Measurements from ENCODE around the gene NUDT3.

The NUDT3 gene

GRCh38 chr6:34438705-34439104 lies 46.2 kb upstream of the NUDT3 start:
- Histone ChIP-seq H3K27ac (ENCODE audit: low read length) (no peak overlapping the region), H3K4me1 (ENCODE audit: low read length) (no peaks in the 10 kb centered on the region), H3K79me2 (ENCODE audit: low read length) (no peaks in the 10 kb centered on the region), H3K36me3 (replicated peaks; ENCODE audit: insufficient read depth, low read length) (no peaks in the 10 kb centered on the region), H3K9me3 (replicated peaks; ENCODE audit: insufficient read depth, low read length) (no peaks in the 10 kb centered on the region), H4K20me1 (ENCODE audit: insufficient read depth, low read length) (no peaks in the 10 kb centered on the region), H3F3A (ENCODE audit: insufficient read depth, low read length) (no peaks in the 10 kb centered on the region), H3K4me2 (ENCODE audit: low read depth, low read length) (no peak overlapping the region), H3K9ac (ENCODE audit: low read length) (no peak overlapping the region), H3K4me3 (ENCODE audit: low read length) (no peak overlapping the region), H3K9me2 (replicated peaks; ENCODE audit: insufficient read depth, low read length) (no peaks in the 10 kb centered on the region), H2AFZ (ENCODE audit: low read length) (no peak overlapping the region), H3K27me3 (replicated peaks; ENCODE audit: insufficient read depth, low read length) (no peaks in the 10 kb centered on the region)
- DNase-seq = no peak
- TF ChIP-seq EZH2phosphoT487 (IDR thresholded peaks at IDR 0.05; ENCODE audit: low read length) (no peak), CTCF (IDR thresholded peaks at IDR 0.05; ENCODE audit: low read length) (no peak), EZH2 (optimal IDR thresholded peaks at IDR 0.05; ENCODE audit: low read depth, low read length) (no peak)

GRCh38 chr6:34437644-34437970 lies 45.1 kb upstream of the NUDT3 start:
- Histone ChIP-seq H3F3A (ENCODE audit: insufficient read depth, low read length) (no peaks in the 10 kb centered on the region), H3K27me3 (replicated peaks; ENCODE audit: insufficient read depth, low read length) (no peaks in the 10 kb centered on the region), H4K20me1 (ENCODE audit: insufficient read depth, low read length) (no peaks in the 10 kb centered on the region), H3K79me2 (ENCODE audit: low read length) (no peaks in the 10 kb centered on the region), H3K36me3 (replicated peaks; ENCODE audit: insufficient read depth, low read length) (no peaks in the 10 kb centered on the region), H3K27ac (ENCODE audit: low read length) (no peak overlapping the region), H3K9me2 (replicated peaks; ENCODE audit: insufficient read depth, low read length) (no peaks in the 10 kb centered on the region), H2AFZ (ENCODE audit: low read length) (no peak overlapping the region), H3K9me3 (replicated peaks; ENCODE audit: insufficient read depth, low read length) (no peaks in the 10 kb centered on the region), H3K4me3 (ENCODE audit: low read length) (no peak overlapping the region), H3K4me1 (ENCODE audit: low read length) (no peaks in the 10 kb centered on the region), H3K9ac (ENCODE audit: low read length) (no peak overlapping the region), H3K4me2 (ENCODE audit: low read depth, low read length) (no peak overlapping the region)
- DNase-seq = no peak
- TF ChIP-seq CTCF (IDR thresholded peaks at IDR 0.05; ENCODE audit: low read length) (no peak), EZH2phosphoT487 (IDR thresholded peaks at IDR 0.05; ENCODE audit: low read length) (no peak), EZH2 (optimal IDR thresholded peaks at IDR 0.05; ENCODE audit: low read depth, low read length) (no peak)

- H3F3A ChIP-seq (ENCODE audit: insufficient read depth, low read length) = no peaks in the 10 kb centered on the region
- DNase-seq = no peak
- no peak overlapping the region for H3K27ac ChIP-seq (ENCODE audit: low read length)
- H3K36me3 ChIP-seq (replicated peaks; ENCODE audit: insufficient read depth, low read length) = no peaks in the 10 kb centered on the region
- H3K4me2 ChIP-seq (ENCODE audit: low read depth, low read length) = no peak overlapping the region
- no peak for TF ChIP-seq EZH2 (optimal IDR thresholded peaks at IDR 0.05; ENCODE audit: low read depth, low read length)
- TF ChIP-seq EZH2phosphoT487 (IDR thresholded peaks at IDR 0.05; ENCODE audit: low read length) = no peak
- no peak for TF ChIP-seq CTCF (IDR thresholded peaks at IDR 0.05; ENCODE audit: low read length)
- H3K27me3 ChIP-seq (replicated peaks; ENCODE audit: insufficient read depth, low read length) = no peaks in the 10 kb centered on the region
- H2AFZ ChIP-seq (ENCODE audit: low read length) = no peak overlapping the region
- H3K79me2 ChIP-seq (ENCODE audit: low read length) = no peaks in the 10 kb centered on the region
- H3K4me1 ChIP-seq (ENCODE audit: low read length) = no peaks in the 10 kb centered on the region
- no peaks in the 10 kb centered on the region for H4K20me1 ChIP-seq (ENCODE audit: insufficient read depth, low read length)
- H3K9ac ChIP-seq (ENCODE audit: low read length) = no peak overlapping the region
- no peaks in the 10 kb centered on the region for H3K9me2 ChIP-seq (replicated peaks; ENCODE audit: insufficient read depth, low read length)
- no peaks in the 10 kb centered on the region for H3K9me3 ChIP-seq (replicated peaks; ENCODE audit: insufficient read depth, low read length)
- no peak overlapping the region for H3K4me3 ChIP-seq (ENCODE audit: low read length)
Measured at GRCh38 chr6:34436803-34437643, 44.6 kb upstream of the NUDT3 start.
